ENCODE data around the gene SHD. TPM values are rescaled to one million over a fixed set of nuclear protein-coding genes. Genes with fewer than 3 reads are reported as not detected.
A peak's percentile ranks its signal among the peaks of the same experiment; 100 is the strongest.
"Not testable (repeated sequence)": the region's sequence is repeated elsewhere in the genome, so short reads cannot be mapped to it uniquely, and the experiment has no call there.

Gene SHD, protein sequence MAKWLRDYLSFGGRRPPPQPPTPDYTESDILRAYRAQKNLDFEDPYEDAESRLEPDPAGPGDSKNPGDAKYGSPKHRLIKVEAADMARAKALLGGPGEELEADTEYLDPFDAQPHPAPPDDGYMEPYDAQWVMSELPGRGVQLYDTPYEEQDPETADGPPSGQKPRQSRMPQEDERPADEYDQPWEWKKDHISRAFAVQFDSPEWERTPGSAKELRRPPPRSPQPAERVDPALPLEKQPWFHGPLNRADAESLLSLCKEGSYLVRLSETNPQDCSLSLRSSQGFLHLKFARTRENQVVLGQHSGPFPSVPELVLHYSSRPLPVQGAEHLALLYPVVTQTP
- total RNA-seq (2022) = 1.4 and 3.5 TPM in 2 replicates
- percentile 20 among the genes with signal in this experiment for Bru-seq, nascent RNA
- BruChase-seq, experiment 1, labeled RNA remaining after a 2-hour chase = percentile 23 among the genes with signal in this experiment
- BruChase-seq, experiment 2, labeled RNA remaining after a 6-hour chase = percentile 21 among the genes with signal in this experiment
- long read RNA-seq, partial matches to known transcripts = 0 of 3 reads
- long read RNA-seq, other reads (novel, unspliced or antisense) = 0 of 3 reads

DNA sequence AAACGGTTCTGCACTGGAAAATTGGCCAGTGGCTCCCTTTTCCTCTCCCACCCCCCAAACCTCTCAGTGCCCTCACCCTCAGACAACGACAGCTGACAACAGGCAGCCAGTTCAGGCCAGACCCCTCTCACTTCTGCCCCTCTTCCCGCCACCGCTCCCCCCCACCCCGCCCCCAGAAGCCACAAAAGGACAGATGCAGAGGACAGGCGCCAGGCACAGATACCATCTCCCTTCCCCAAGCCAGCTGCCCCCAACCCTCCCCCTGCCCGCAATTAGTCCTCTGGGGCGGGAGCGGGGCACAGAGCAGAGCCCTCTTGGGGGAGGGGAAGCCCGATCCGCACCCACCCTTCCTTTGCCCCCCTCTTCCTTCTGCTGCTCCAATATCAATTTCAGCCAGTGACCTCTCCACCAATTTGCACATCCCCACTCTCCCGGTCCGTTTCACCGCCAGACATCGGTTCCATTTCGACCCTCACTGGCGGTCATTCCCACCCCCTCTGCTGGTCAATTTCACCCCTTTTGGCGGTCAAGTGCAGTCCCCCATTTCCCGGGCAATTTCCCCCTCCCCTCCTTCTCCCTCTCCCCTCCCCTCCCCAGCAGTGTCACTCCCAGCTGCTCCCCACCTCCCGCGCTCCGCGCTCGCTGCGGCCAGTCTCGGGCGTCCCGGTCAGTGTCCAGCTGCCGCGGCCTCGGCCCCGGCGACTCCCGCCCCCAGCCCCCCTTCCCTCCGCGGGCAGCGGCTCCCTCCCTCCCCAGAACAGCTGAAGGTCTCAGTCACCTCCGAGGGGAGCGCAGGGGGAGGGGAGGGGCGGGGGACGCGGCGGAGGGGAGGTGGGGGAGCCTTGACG lies at the start of gene SHD:
Gene SHD (plus strand): TSS at position 848 of the 848 bp plus-strand sequence. CDS start 798 bp downstream, outside the sequence.
- Histone ChIP-seq H3K9me3 (no peaks in the 10 kb centered on the region), H3K36me3 (ENCODE audit: control insufficient read depth, insufficient read depth, low read length) (no peaks in the 10 kb centered on the region), H3K27me3 (replicated peaks; ENCODE audit: control insufficient read depth, insufficient read depth, low read length) (no peaks in the 10 kb centered on the region), H3K4me3 (ENCODE audit: low read depth, low read length) (peak within 1 kb of the TSS; percentile 42), H3K4me1 (peaks cover 3% of the 10 kb centered on the region; the same call in 1 of the 2 replicates)
- peaks cover 7% of the 10 kb centered on the region for H3K4me1 Mint-ChIP-seq (ENCODE audit: low read depth, unreplicated experiment)
- peaks cover 7% of the 10 kb centered on the region for H3K27me3 Mint-ChIP-seq (ENCODE audit: insufficient read depth, unreplicated experiment)
- no TSS peak for BruUV-seq (replicated peaks)
- no peak for DNase-seq
- intact Hi-C loops (cut with micrococcal nuclease; ENCODE audit: unreplicated experiment) = no loop called here
- H3K4me3 Mint-ChIP-seq (ENCODE audit: unreplicated experiment) = peak within 1 kb of the TSS; percentile 85
- TF ChIP-seq, protein P1, sequence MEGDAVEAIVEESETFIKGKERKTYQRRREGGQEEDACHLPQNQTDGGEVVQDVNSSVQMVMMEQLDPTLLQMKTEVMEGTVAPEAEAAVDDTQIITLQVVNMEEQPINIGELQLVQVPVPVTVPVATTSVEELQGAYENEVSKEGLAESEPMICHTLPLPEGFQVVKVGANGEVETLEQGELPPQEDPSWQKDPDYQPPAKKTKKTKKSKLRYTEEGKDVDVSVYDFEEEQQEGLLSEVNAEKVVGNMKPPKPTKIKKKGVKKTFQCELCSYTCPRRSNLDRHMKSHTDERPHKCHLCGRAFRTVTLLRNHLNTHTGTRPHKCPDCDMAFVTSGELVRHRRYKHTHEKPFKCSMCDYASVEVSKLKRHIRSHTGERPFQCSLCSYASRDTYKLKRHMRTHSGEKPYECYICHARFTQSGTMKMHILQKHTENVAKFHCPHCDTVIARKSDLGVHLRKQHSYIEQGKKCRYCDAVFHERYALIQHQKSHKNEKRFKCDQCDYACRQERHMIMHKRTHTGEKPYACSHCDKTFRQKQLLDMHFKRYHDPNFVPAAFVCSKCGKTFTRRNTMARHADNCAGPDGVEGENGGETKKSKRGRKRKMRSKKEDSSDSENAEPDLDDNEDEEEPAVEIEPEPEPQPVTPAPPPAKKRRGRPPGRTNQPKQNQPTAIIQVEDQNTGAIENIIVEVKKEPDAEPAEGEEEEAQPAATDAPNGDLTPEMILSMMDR (IDR thresholded peaks at IDR 0.05; ENCODE audit: insufficient read depth in 1 of 2, low read depth in 1 of 2, low read length in 1 of 2, severe bottlenecking in 1 of 2, unreplicated experiment in 1 of 2) = no peak
- ChIA-PET CTCF (interaction anchor here (1.4 kb wide), 1 partner anchor 11 kb away, joined by 11 read pairs; no protein-coding TSS in a partner anchor), POLR2A (no interaction called here)
- no peaks in the 10 kb centered on the region for H3K36me3 Mint-ChIP-seq (ENCODE audit: insufficient read depth, unreplicated experiment)
- no peaks in the 10 kb centered on the region for H3K9me3 Mint-ChIP-seq (ENCODE audit: unreplicated experiment)
- H3K27ac Mint-ChIP-seq (ENCODE audit: unreplicated experiment) = no peak within 1 kb of the TSS

DNA sequence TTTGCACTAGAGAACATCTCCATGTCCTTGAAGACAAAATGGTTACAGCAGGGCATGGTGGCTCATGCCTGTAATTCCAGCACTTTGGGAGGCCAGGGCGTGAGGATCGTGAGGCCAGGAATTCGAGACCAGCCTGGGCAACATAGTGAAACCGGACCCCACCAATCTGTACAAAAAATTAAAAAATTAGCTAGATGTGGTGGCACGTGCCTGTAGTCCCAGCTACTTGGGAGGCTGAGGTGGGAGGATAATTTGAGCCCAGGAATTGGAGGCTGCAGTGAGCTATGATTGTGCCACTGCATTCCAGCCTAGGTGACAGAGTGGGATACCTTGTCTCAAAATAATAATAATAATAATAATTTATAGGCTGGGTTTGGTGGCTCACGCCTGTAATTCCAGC lies 48.8 kb upstream of the SHD start:
- BruUV-seq (replicated peaks); CTCF ChIA-PET; intact Hi-C loops (cut with micrococcal nuclease; ENCODE audit: unreplicated experiment); H3K36me3 Mint-ChIP-seq (ENCODE audit: insufficient read depth, unreplicated experiment); H3K27ac Mint-ChIP-seq (ENCODE audit: unreplicated experiment); H3K9me3 Mint-ChIP-seq (ENCODE audit: unreplicated experiment); H3K36me3 ChIP-seq (ENCODE audit: control insufficient read depth, insufficient read depth, low read length); H3K4me3 Mint-ChIP-seq (ENCODE audit: unreplicated experiment); H3K27me3 ChIP-seq (replicated peaks; ENCODE audit: control insufficient read depth, insufficient read depth, low read length); H3K9me3 ChIP-seq; H3K4me3 ChIP-seq (ENCODE audit: low read depth, low read length); DNase-seq; H3K4me1 Mint-ChIP-seq (ENCODE audit: low read depth, unreplicated experiment); POLR2A ChIA-PET; H3K27me3 Mint-ChIP-seq (ENCODE audit: insufficient read depth, unreplicated experiment): not testable (repeated sequence)
- H3K4me1 ChIP-seq = peaks cover 11% of the 10 kb centered on the region

DNA sequence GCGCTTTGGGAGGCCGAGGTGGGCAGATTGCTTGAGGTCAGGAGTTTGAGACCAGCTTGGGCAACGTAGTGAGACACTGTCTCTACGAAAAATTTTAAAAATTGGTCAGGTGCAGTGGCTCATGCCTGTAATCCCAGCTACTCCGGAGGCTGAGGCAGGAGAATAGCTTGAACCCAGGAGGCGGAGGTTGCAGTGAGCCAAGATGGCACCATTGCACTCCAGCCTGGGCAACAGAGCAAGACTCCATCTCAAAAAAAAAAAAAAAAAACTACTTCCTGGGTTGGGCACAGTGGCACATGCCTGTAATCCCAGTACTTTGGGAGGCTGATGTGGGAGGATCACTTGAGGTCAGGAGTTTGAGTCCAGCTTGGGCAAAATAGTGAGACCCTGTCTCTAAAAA lies 47.5 kb upstream of the SHD start:
- H3K27me3 ChIP-seq (replicated peaks; ENCODE audit: control insufficient read depth, insufficient read depth, low read length); POLR2A ChIA-PET; H3K9me3 ChIP-seq; H3K4me3 Mint-ChIP-seq (ENCODE audit: unreplicated experiment); DNase-seq; intact Hi-C loops (cut with micrococcal nuclease; ENCODE audit: unreplicated experiment); H3K4me3 ChIP-seq (ENCODE audit: low read depth, low read length); H3K4me1 Mint-ChIP-seq (ENCODE audit: low read depth, unreplicated experiment); BruUV-seq (replicated peaks); H3K36me3 Mint-ChIP-seq (ENCODE audit: insufficient read depth, unreplicated experiment); H3K27me3 Mint-ChIP-seq (ENCODE audit: insufficient read depth, unreplicated experiment); H3K36me3 ChIP-seq (ENCODE audit: control insufficient read depth, insufficient read depth, low read length); H3K27ac Mint-ChIP-seq (ENCODE audit: unreplicated experiment); H3K9me3 Mint-ChIP-seq (ENCODE audit: unreplicated experiment): not testable (repeated sequence)
- CTCF ChIA-PET = interaction anchor here (0.6 kb wide), 1 partner anchor 111 kb away, joined by 3 read pairs; no protein-coding TSS in a partner anchor
- H3K4me1 ChIP-seq = peaks cover 11% of the 10 kb centered on the region

DNA sequence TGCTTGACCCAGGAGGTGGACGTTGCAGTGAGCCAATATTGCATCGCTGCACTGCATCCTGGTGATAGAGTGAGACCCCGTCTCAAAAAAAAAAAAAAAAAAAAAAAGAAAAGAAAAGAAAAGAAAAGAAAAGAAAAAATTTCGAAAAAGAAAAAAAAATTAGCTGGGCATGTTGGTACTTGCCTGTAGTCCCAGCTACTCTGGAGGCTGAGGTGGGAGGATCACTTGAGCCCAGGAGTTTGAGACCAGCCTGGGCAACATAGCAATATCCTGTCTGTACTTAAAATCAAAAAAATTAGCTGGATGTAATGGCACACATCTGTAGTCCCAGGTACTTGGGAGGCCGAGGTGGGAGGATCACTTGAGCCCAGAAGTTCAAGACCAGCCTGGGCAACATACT lies 46.9 kb upstream of the SHD start:
- H3K4me1 ChIP-seq = peaks cover 11% of the 10 kb centered on the region
- H3K36me3 ChIP-seq (ENCODE audit: control insufficient read depth, insufficient read depth, low read length); H3K27me3 Mint-ChIP-seq (ENCODE audit: insufficient read depth, unreplicated experiment); H3K4me3 Mint-ChIP-seq (ENCODE audit: unreplicated experiment); H3K27me3 ChIP-seq (replicated peaks; ENCODE audit: control insufficient read depth, insufficient read depth, low read length); H3K9me3 Mint-ChIP-seq (ENCODE audit: unreplicated experiment); H3K36me3 Mint-ChIP-seq (ENCODE audit: insufficient read depth, unreplicated experiment); intact Hi-C loops (cut with micrococcal nuclease; ENCODE audit: unreplicated experiment); BruUV-seq (replicated peaks); H3K4me3 ChIP-seq (ENCODE audit: low read depth, low read length); DNase-seq; POLR2A ChIA-PET; H3K27ac Mint-ChIP-seq (ENCODE audit: unreplicated experiment); H3K9me3 ChIP-seq: not testable (repeated sequence)
- CTCF ChIA-PET = interaction anchor here (0.7 to 0.9 kb wide), 4 partner anchors 16 to 813 kb away, joined by 3 to 9 read pairs (median 5); no protein-coding TSS in a partner anchor
- peaks cover 12% of the 10 kb centered on the region for H3K4me1 Mint-ChIP-seq (ENCODE audit: low read depth, unreplicated experiment)
